ENCODE measurements around the gene DBN1. TPM values are rescaled to one million over a fixed set of nuclear protein-coding genes. Genes with fewer than 3 reads are reported as not detected.

DBN1 gene
- polyA plus RNA-seq, 2 of the 4 experiments (the other 2 are of a cell fraction), result 47.7 to 107 TPM

DNA sequence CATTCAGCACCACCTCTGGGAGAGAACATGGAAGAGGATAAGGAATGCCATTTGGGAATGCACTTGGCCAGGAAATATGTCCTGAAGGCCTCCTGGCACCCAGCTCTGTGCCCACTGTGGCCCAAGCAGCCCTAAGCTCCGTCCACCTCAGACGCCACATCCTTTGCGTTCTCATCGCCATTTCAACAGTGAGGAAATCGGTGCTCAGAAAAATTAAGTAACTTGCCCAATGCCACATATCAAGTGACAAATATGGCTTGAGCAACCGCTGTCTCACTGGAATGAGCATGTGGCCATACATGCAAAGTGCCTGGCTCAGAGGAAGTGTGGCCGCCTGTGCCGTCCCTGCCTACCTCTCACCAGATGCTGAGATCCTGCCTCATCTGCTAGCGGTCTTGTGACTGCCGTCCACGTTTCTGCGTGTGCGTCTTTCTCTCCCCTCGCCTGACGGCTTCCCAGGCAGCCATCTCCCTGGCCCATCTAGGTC, 37.2 kb upstream of the DBN1 start:
- Histone ChIP-seq H3K4me2 (no peak overlapping the region), H3K4me1 (peaks cover 5% of the 10 kb centered on the region), H3K9me3 (no peaks in the 10 kb centered on the region), H3K27ac (no peak overlapping the region), H3K4me3 (no peak overlapping the region)
- POLR2A ChIA-PET, result no interaction called here
- DNase-seq (ENCODE audit: low read depth in 1 of 2, low spot score in 1 of 2) (no peak), FAIRE-seq (no peak), ATAC-seq (no peak)
- CTCF ChIA-PET, result interaction anchor here (1.4 to 4.3 kb wide), 6 partner anchors 9 to 106 kb away, joined by 3 to 40 read pairs (median 6); no protein-coding TSS in a partner anchor
- no peak for TF ChIP-seq RCOR1 (IDR thresholded peaks at IDR 0.05; ENCODE audit: low read depth, low read length)
- no peak for TF ChIP-seq HMGXB4 (CRISPR knock-in tag; IDR thresholded peaks at IDR 0.05; ENCODE audit: borderline replicate concordance)
- TF ChIP-seq FOSL2 (IDR thresholded peaks at IDR 0.05), result no peak
- TF ChIP-seq FOSL2 (CRISPR knock-in tag; IDR thresholded peaks at IDR 0.05), result no peak
- no peak for TF ChIP-seq MYC (IDR thresholded peaks at IDR 0.05; ENCODE audit: borderline replicate concordance, low read length)
- WGBS (ENCODE audit: missing lambda C conversion rate), result 94% methylated on average over 15 of the region's 15 CpGs

DNA sequence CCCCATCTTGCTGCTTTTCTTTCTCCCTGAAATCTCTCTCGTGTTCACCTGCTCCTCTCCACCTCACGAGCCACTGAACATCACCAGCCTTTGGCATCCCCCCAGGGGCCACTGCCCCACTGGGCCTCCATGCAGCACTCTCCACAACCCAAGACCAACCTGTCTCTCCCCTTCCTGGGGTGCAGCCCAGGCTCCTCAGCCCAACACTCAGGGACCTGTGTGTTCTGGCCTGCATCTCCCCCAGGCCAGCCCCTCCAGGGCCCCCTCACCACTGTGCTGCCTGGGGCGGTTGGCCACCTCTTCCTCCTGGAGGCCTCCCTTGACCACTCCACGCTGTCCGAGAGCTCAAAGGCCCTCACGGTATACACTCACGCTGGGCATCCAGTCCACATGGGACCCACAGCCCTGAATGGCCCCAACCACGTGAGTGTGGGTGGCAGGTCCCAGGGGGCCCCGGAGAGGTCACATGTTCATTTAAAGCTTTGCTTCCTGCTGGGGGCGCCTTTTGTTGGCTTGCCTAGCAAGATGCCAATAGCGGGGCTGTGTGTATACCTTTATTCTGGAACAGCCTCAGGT, 36.6 kb upstream of the DBN1 start:
- H3K4me3 ChIP-seq, result no peak overlapping the region
- no peak overlapping the region for H3K27ac ChIP-seq
- ATAC-seq, result no peak
- CTCF ChIA-PET, result interaction anchor here (1.2 to 4.3 kb wide), 7 partner anchors 9 to 105 kb away, joined by 3 to 40 read pairs (median 5); no protein-coding TSS in a partner anchor
- H3K4me2 ChIP-seq, result no peak overlapping the region
- no peaks in the 10 kb centered on the region for H3K9me3 ChIP-seq
- no peak for TF ChIP-seq PHF8 (IDR thresholded peaks at IDR 0.05; ENCODE audit: borderline replicate concordance, low read depth)
- TF ChIP-seq CBX2 (IDR thresholded peaks at IDR 0.05; ENCODE audit: borderline replicate concordance, low read depth), result no peak
- no peak for TF ChIP-seq CEBPB (IDR thresholded peaks at IDR 0.05)
- TF ChIP-seq TP53 (CRISPR knock-in tag; IDR thresholded peaks at IDR 0.05), result no peak
- TF ChIP-seq MAX (IDR thresholded peaks at IDR 0.05), result no peak
- no peak for TF ChIP-seq JUNB (IDR thresholded peaks at IDR 0.05)
- no peak for TF ChIP-seq FOSL2 (IDR thresholded peaks at IDR 0.05)
- no peak for TF ChIP-seq FOSL2 (CRISPR knock-in tag; IDR thresholded peaks at IDR 0.05)
- no peak for TF ChIP-seq FOSB (CRISPR knock-in tag; IDR thresholded peaks at IDR 0.05)
- no peak for TF ChIP-seq HOXA7 (CRISPR knock-in tag; IDR thresholded peaks at IDR 0.05)
- no peak for TF ChIP-seq CBX8 (IDR thresholded peaks at IDR 0.05)
- no peak for TF ChIP-seq ZSCAN20 (CRISPR knock-in tag; IDR thresholded peaks at IDR 0.05)
- no peak for TF ChIP-seq HMGXB4 (CRISPR knock-in tag; IDR thresholded peaks at IDR 0.05; ENCODE audit: borderline replicate concordance)
- TF ChIP-seq ESRRA (IDR thresholded peaks at IDR 0.05; ENCODE audit: borderline replicate concordance, low read length), result no peak
- no peak for TF ChIP-seq EP300 (IDR thresholded peaks at IDR 0.05)
- TF ChIP-seq PBX3 (IDR thresholded peaks at IDR 0.05), result no peak
- FAIRE-seq, result no peak
- POLR2A ChIA-PET, result no interaction called here
- no peak for DNase-seq (ENCODE audit: low read depth in 1 of 2, low spot score in 1 of 2)
- WGBS (ENCODE audit: missing lambda C conversion rate), result 94% methylated on average over 11 of the region's 11 CpGs
- no peaks in the 10 kb centered on the region; the same call in 2 of the 3 replicates for H3K4me1 ChIP-seq

Data from A549 (cell line).